SU-DHL-6 (cell line): ENCODE measurements around the gene PRDM13.
"Not testable (repeated sequence)": the region's sequence is repeated elsewhere in the genome, so short reads cannot be mapped to it uniquely, and the experiment has no call there.

Source experiments
- H2AFZ ChIP-seq: fragments of 200-600 bp; sonication (generic); 2 replicates; pipeline ENCODE4 v1.6.1; 2014; ENCODE audit warnings: low read depth, mild to moderate bottlenecking, moderate library complexity, mixed read lengths, antibody characterized with exemption, low read length; ENCODE audit not compliant: severe bottlenecking
- H3F3A ChIP-seq: fragments of 200-600 bp; shearing (Covaris generic); 2 replicates; pipeline ENCODE4 v1.6.0; 2016; ENCODE audit warnings: antibody characterized with exemption, mild to moderate bottlenecking; ENCODE audit not compliant: insufficient read depth
- H3K27ac ChIP-seq: fragments of 200-600 bp; sonication (generic); 2 replicates; pipeline ENCODE4 v1.5.1; 2016; ENCODE audit warnings: low read depth, mild to moderate bottlenecking, low read length, moderate library complexity, mixed read lengths
- H3K27me3 ChIP-seq: fragments of 200-600 bp; sonication (generic), shearing (Covaris generic); 2 replicates; pipeline ENCODE4 v1.6.0; 2014; ENCODE audit warnings: mild to moderate bottlenecking, low read length
- H3K36me3 ChIP-seq: fragments of 200-600 bp; sonication (generic); 2 replicates; pipeline ENCODE4 v1.6.1; 2014; ENCODE audit warnings: mild to moderate bottlenecking, low read length, mixed read lengths
- H3K4me2 ChIP-seq: fragments of 300-600, 200-600 bp; shearing (Covaris generic), sonication (generic); 2 replicates; pipeline ENCODE4 v1.6.0; 2014; ENCODE audit warnings: low read length, low read depth, mild to moderate bottlenecking; ENCODE audit not compliant: poor library complexity, severe bottlenecking
- H3K4me3 ChIP-seq: fragments of 200-600 bp; sonication (generic); 2 replicates; pipeline ENCODE4 v1.5.1; 2014; ENCODE audit warnings: antibody characterized with exemption, low read length, mild to moderate bottlenecking, mixed read lengths; ENCODE audit not compliant: insufficient read depth, poor library complexity, severe bottlenecking
- H3K79me2 ChIP-seq: fragments of 200-600 bp; sonication (generic); 2 replicates; pipeline ENCODE4 v1.6.1; 2014; ENCODE audit warnings: mild to moderate bottlenecking, low read length, moderate library complexity; ENCODE audit not compliant: insufficient read depth
- H3K9ac ChIP-seq: fragments of 200-600 bp; sonication (generic); 2 replicates; pipeline ENCODE4 v1.7.0; 2014; ENCODE audit warnings: mild to moderate bottlenecking, low read length
- H3K9me2 ChIP-seq: fragments of 200-600 bp; sonication (generic); replicated peaks from 2 replicates; pipeline ENCODE4 v1.6.1; 2014; ENCODE audit warnings: low read length; ENCODE audit not compliant: insufficient read depth
- H3K9me3 ChIP-seq: fragments of 200-600 bp; sonication (generic); 2 replicates; pipeline ENCODE4 v1.6.1; 2014; ENCODE audit warnings: low read length, mixed read lengths; ENCODE audit not compliant: insufficient read depth
- H4K20me1 ChIP-seq: fragments of 200-600 bp; sonication (generic); 2 replicates; pipeline ENCODE4 v1.6.1; 2014; ENCODE audit warnings: low read depth, mild to moderate bottlenecking, antibody characterized with exemption, low read length, moderate library complexity, mixed read lengths
- EZH2phosphoT487 ChIP-seq: fragments of 200-600 bp; sonication (generic), shearing (Covaris generic); conservative IDR thresholded peaks from 2 replicates; pipeline ENCODE4 v1.6.1; 2018; ENCODE audit warnings: mild to moderate bottlenecking, antibody characterized with exemption, low read length, moderate library complexity, mixed read lengths
- TF ChIP-seq, protein P1 (sequence below): fragments of 200-600 bp; sonication (generic); IDR thresholded peaks from one replicate; pipeline ENCODE4 v1.5.1; 2017; ENCODE audit warnings: antibody characterized with exemption, mild to moderate bottlenecking, low read length, moderate library complexity; ENCODE audit not compliant: insufficient read depth, poor library complexity, severe bottlenecking

The PRDM13 gene

DNA sequence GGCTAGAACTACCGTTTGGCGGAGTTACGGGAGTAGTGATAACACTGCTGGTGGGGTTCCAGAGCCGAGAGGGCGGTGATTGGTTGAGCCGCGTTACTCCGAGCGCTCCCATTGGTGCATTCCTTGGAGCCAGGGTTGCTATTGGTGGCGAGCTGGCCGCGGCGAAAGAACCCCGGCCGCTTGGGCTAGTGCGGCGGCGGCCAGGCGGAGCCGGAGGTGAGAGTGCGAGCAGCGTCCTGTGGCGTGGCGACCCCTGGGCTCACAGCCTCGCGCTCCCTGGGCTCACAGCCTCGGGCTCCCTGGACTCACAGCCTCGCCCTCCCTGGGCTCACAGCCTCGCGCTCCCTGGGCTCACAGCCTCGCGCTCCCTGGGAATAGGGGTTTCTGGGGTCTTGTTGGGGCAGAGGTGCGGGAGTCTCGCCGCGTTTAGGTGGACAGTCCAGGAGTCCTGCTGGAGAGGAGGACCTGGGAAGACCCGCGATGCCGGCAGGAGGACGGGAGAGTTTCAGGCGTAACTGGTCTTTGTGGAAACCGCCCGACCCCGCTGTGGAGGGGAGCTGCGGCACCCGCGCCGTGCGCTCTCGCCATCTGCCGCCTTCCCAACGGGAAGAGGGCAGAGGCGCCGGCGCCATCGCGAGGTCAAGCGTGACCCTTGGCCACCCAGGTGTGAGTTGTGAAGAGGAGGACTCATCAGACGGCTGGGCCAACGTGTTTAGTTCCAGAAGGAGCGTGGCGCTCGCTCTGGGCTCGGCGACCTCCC lies 12.2 kb downstream of the PRDM13 start:
- Histone ChIP-seq H3K27ac (no peak overlapping the region), H3K9ac (no peak overlapping the region), H3K9me2 (no peaks in the 10 kb centered on the region), H3F3A (no peaks in the 10 kb centered on the region), H3K4me3 (no peak overlapping the region), H3K79me2 (no peaks in the 10 kb centered on the region), H3K4me2 (no peak overlapping the region), H2AFZ (no peak overlapping the region), H3K9me3 (no peaks in the 10 kb centered on the region), H4K20me1 (no peaks in the 10 kb centered on the region), H3K27me3 (no peaks in the 10 kb centered on the region), H3K36me3 (no peaks in the 10 kb centered on the region)
- TF ChIP-seq, protein P1, sequence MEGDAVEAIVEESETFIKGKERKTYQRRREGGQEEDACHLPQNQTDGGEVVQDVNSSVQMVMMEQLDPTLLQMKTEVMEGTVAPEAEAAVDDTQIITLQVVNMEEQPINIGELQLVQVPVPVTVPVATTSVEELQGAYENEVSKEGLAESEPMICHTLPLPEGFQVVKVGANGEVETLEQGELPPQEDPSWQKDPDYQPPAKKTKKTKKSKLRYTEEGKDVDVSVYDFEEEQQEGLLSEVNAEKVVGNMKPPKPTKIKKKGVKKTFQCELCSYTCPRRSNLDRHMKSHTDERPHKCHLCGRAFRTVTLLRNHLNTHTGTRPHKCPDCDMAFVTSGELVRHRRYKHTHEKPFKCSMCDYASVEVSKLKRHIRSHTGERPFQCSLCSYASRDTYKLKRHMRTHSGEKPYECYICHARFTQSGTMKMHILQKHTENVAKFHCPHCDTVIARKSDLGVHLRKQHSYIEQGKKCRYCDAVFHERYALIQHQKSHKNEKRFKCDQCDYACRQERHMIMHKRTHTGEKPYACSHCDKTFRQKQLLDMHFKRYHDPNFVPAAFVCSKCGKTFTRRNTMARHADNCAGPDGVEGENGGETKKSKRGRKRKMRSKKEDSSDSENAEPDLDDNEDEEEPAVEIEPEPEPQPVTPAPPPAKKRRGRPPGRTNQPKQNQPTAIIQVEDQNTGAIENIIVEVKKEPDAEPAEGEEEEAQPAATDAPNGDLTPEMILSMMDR, result no peak
- no peak for TF ChIP-seq EZH2phosphoT487

DNA sequence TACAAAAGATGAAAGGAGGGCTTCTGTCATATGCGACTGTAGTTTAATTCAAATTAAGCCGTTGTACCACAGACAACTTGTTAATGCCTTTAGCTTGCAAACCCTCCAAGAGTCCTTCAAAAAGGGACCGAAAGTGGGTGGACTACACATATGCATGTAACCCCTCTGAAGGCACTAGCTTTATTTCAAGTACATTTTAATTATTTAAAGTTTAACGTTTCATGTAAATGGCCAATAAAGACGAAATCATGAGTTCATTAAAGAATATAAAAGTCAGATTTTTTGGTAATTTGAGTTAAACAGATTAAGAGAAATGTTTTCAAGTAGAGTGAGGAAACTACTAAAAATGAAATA lies 12.8 kb downstream of the PRDM13 start:
- Histone ChIP-seq H3K36me3 (no peaks in the 10 kb centered on the region), H3K9me2 (no peaks in the 10 kb centered on the region), H4K20me1 (no peaks in the 10 kb centered on the region), H3K27ac (no peak overlapping the region), H3K79me2 (no peaks in the 10 kb centered on the region), H3F3A (no peaks in the 10 kb centered on the region), H3K27me3 (no peaks in the 10 kb centered on the region), H2AFZ (no peak overlapping the region), H3K9me3 (no peaks in the 10 kb centered on the region), H3K4me3 (no peak overlapping the region), H3K4me2 (no peak overlapping the region), H3K9ac (no peak overlapping the region)
- TF ChIP-seq, protein P1, result no peak
- no peak for TF ChIP-seq EZH2phosphoT487

DNA sequence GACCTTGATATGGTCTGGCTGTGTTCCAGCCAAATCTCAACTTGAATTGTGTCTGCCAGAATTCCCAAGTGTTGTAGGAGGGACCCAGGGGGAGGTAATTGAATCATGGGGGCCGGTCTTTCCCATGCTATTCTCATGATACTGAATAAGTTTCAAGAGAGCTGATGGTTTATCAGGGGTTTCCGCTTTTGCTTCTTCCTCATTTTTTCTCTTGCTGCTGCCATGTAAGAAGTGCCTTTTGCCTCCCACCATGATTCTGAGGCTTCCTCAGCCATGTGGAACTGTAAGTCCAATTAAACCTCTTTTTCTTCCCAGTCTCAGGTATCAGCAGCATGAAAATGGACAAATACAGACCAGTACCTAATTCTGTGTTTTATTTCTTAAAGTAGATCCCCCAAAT lies 15.4 kb downstream of the PRDM13 start:
- not testable (repeated sequence) for H3K4me3 ChIP-seq, H4K20me1 ChIP-seq, H3K9me2 ChIP-seq, H2AFZ ChIP-seq, H3K4me2 ChIP-seq, H3F3A ChIP-seq, H3K36me3 ChIP-seq, H3K27me3 ChIP-seq, H3K27ac ChIP-seq, H3K9me3 ChIP-seq, H3K9ac ChIP-seq, H3K79me2 ChIP-seq

DNA sequence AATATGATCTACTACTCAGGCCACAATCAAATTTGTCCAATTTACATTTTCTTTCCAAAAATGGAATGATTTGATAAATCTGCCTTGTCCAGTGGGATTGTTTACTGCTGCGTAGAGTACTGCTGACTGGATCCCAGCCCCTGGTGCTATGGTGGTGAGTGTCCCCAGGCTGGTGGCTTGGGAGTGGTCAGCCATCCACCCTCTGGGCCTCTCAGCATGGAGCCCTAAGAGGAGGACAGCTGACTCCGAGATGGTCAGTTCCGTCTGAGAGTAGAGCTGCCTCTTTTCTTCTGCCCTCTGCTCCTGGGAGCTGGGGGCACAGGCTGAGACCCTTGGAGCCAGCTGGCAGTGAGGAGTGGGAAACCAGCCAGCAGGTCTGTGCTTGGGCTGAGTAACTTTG lies 22.7 kb downstream of the PRDM13 start:
- TF ChIP-seq, protein P1, result no peak
- no peak for TF ChIP-seq EZH2phosphoT487
- Histone ChIP-seq H3K36me3 (no peaks in the 10 kb centered on the region), H4K20me1 (no peaks in the 10 kb centered on the region)

More for the DNA sequence above, 22.7 kb downstream of the PRDM13 start:
- H2AFZ ChIP-seq, result no peak overlapping the region
- no peaks in the 10 kb centered on the region for H3K27me3 ChIP-seq
- H3K79me2 ChIP-seq, result no peaks in the 10 kb centered on the region
- H3F3A ChIP-seq, result no peaks in the 10 kb centered on the region
- H3K9ac ChIP-seq, result no peak overlapping the region
- no peaks in the 10 kb centered on the region for H3K9me3 ChIP-seq
- H3K9me2 ChIP-seq, result no peaks in the 10 kb centered on the region
- H3K27ac ChIP-seq, result no peak overlapping the region
- no peak overlapping the region for H3K4me3 ChIP-seq
- H3K4me2 ChIP-seq, result no peak overlapping the region
